Thoracic aorta (tissue), 2 donors: ENCODE measurements around the gene TMEM204. TPM values are rescaled to one million over a fixed set of nuclear protein-coding genes. Genes with fewer than 3 reads are reported as not detected.

Experiments used
- ATAC-seq: fragments of 150-250 bp; one replicate; pipeline ENCODE4 v1.8.0; 2017; ENCODE audit warnings: low read depth; ENCODE audit not compliant: insufficient number of reproducible peaks, low FRiP score
- DNase-seq: peaks from one replicate; pipeline ENCODE4 v3.0.0-alpha.2; 2020; ENCODE audit warnings: low spot score
- H3K27ac ChIP-seq, 2 donors: fragments of 200-600 bp; sonication (generic); 1 replicate in 1 of 2; 2 replicates in 1 of 2; pipeline ENCODE4 v1.5.1; 2016; ENCODE audit warnings: mild to moderate bottlenecking in 2 of 2, moderate library complexity in 2 of 2
- H3K27me3 ChIP-seq: fragments of 200-600 bp; sonication (generic); replicated peaks from 2 replicates; pipeline ENCODE4 v1.6.0; 2016; ENCODE audit warnings: mild to moderate bottlenecking; ENCODE audit not compliant: insufficient read depth
- H3K36me3 ChIP-seq: fragments of 200-600 bp; sonication (generic); one replicate; pipeline ENCODE4 v1.5.1; 2016
- H3K4me1 ChIP-seq, 2 donors: fragments of 200-600 bp; sonication (generic); 1 replicate in 1 of 2; 2 replicates in 1 of 2; pipeline versions ENCODE4 v1.5.1 to v1.6.0; 2016; ENCODE audit warnings: low read depth in 2 of 2, mild to moderate bottlenecking in 1 of 2; ENCODE audit not compliant: control insufficient read depth in 1 of 2
- H3K4me3 ChIP-seq: fragments of 200-600 bp; sonication (generic); 2 replicates; pipeline ENCODE4 v1.5.1; 2016; ENCODE audit warnings: mild to moderate bottlenecking
- H3K9me3 ChIP-seq: fragments of 200-600 bp; sonication (generic); 2 replicates; pipeline ENCODE4 v1.5.1; 2016
- CTCF ChIP-seq: fragments of 200-600 bp; sonication (generic); IDR thresholded peaks from one replicate; pipeline ENCODE4 v1.5.1; 2019; ENCODE audit warnings: antibody characterized with exemption
- total RNA-seq, 2 donors: library from RNA; depleted of rRNA; stranded (reverse); fragments of >200 nt; gene quantifications; one replicate each; pipeline versions ENCODE4 v1.1.0 to v1.2.3, GENCODE V29; 2016

The TMEM204 gene
- total RNA-seq, 2 donors from 2014 or later, result 111 to 125 TPM

GRCh38 chr16:1500465-1501150, 32.9 kb upstream of the TMEM204 start:
- Histone ChIP-seq H3K4me1 (no peaks in the 10 kb centered on the region), H3K4me3 (no peak overlapping the region), H3K36me3 (peaks cover 64% of the 10 kb centered on the region), H3K27ac (no peak overlapping the region), H3K9me3 (no peaks in the 10 kb centered on the region), H3K27me3 (no peaks in the 10 kb centered on the region)
- no peak for TF ChIP-seq CTCF
- ATAC-seq (no peak), DNase-seq (no peak)

GRCh38 chr16:1501630-1502029, 31.8 kb upstream of the TMEM204 start:
- DNase-seq, result no peak
- no peaks in the 10 kb centered on the region for H3K9me3 ChIP-seq
- H3K4me3 ChIP-seq, result no peak overlapping the region
- no peak for TF ChIP-seq CTCF
- H3K27me3 ChIP-seq, result no peaks in the 10 kb centered on the region
- no peak overlapping the region for H3K27ac ChIP-seq
- no peaks in the 10 kb centered on the region for H3K4me1 ChIP-seq
- peaks cover 64% of the 10 kb centered on the region for H3K36me3 ChIP-seq
- ATAC-seq, result no peak

- H3K4me1 ChIP-seq, result no peaks in the 10 kb centered on the region
- no peak for ATAC-seq
- H3K36me3 ChIP-seq, result peaks cover 58% of the 10 kb centered on the region
- H3K4me3 ChIP-seq, result no peak overlapping the region
- no peak overlapping the region for H3K27ac ChIP-seq
- no peak for TF ChIP-seq CTCF
- no peak for DNase-seq
- H3K27me3 ChIP-seq, result no peaks in the 10 kb centered on the region
- no peaks in the 10 kb centered on the region for H3K9me3 ChIP-seq
Measured at GRCh38 chr16:1502092-1503004, 31.1 kb upstream of the TMEM204 start.

GRCh38 chr16:1503110-1503955, 30.1 kb upstream of the TMEM204 start:
- Histone ChIP-seq H3K9me3 (no peaks in the 10 kb centered on the region), H3K27me3 (no peaks in the 10 kb centered on the region), H3K27ac (no peak overlapping the region), H3K4me3 (no peak overlapping the region), H3K36me3 (peaks cover 49% of the 10 kb centered on the region), H3K4me1 (peaks cover 0 to 4% of the 10 kb centered on the region in 2 donors)
- TF ChIP-seq CTCF, result no peak
- DNase-seq (no peak), ATAC-seq (no peak)
